ENCODE measurements around the gene FZR1.
"Not testable (repeated sequence)": the region's sequence is repeated elsewhere in the genome, so short reads cannot be mapped to it uniquely, and the experiment has no call there.

FZR1 gene

GRCh38 chr19:3573858-3574637 lies 67.9 kb downstream of the FZR1 start:
- DNase-seq (ENCODE audit: low spot score): peak; percentile 97

- no peak for DNase-seq (ENCODE audit: low spot score)
Observed at GRCh38 chr19:3575260-3575741, 69.2 kb downstream of the FZR1 start.

- DNase-seq (ENCODE audit: low spot score): no peak
Observed at GRCh38 chr19:3575949-3576673, 70.0 kb downstream of the FZR1 start.

GRCh38 chr19:3576696-3577443 lies 70.8 kb downstream of the FZR1 start:
- DNase-seq (ENCODE audit: low spot score): no peak

GRCh38 chr19:3577723-3578344 lies 71.7 kb downstream of the FZR1 start:
- no peak for DNase-seq (ENCODE audit: low spot score)

GRCh38 chr19:3578390-3578789 lies 72.3 kb downstream of the FZR1 start:
- no peak for DNase-seq (ENCODE audit: low spot score)

GRCh38 chr19:3580156-3580934 lies 74.2 kb downstream of the FZR1 start:
- DNase-seq (ENCODE audit: low spot score): peak; percentile 63

- not testable (repeated sequence) for DNase-seq (ENCODE audit: low spot score)
Observed at GRCh38 chr19:3581792-3582191, 75.7 kb downstream of the FZR1 start.

- not testable (repeated sequence) for DNase-seq (ENCODE audit: low spot score)
Observed at GRCh38 chr19:3584036-3584802, 78.1 kb downstream of the FZR1 start.

- no peak for DNase-seq (ENCODE audit: low spot score)
Observed at GRCh38 chr19:3585301-3586126, 79.4 kb downstream of the FZR1 start, which contains the start of gene GIPC3. TSS of gene GIPC3 (plus strand) at chr19:3585478. CDS start at chr19:3585598, 120 bp downstream.

GRCh38 chr19:3586127-3586626 lies 80.1 kb downstream of the FZR1 start:
- DNase-seq (ENCODE audit: low spot score): no peak

- no peak for DNase-seq (ENCODE audit: low spot score)
Observed at GRCh38 chr19:3586707-3587346, 80.7 kb downstream of the FZR1 start.
